CMK (cell line): Measurements from ENCODE around the gene HTR2C.
"Not testable (repeated sequence)": the region's sequence is repeated elsewhere in the genome, so short reads cannot be mapped to it uniquely, and the experiment has no call there.

Experiments
- DNase-seq: peaks from one replicate; pipeline ENCODE4 v3.0.0-alpha.2; 2010; ENCODE audit warnings: low read depth

The HTR2C gene

GRCh38 chrX:114712466-114712865 is 128.6 kb downstream of the HTR2C start:
- no peak for DNase-seq

- DNase-seq = no peak
These were observed 131.2 kb downstream of the HTR2C start for GRCh38 chrX:114715096-114715495.

- DNase-seq = no peak
These were observed 134.0 kb downstream of the HTR2C start for GRCh38 chrX:114717921-114718320.

- no peak for DNase-seq
These were observed 182.7 kb downstream of the HTR2C start for GRCh38 chrX:114766541-114766940.

GRCh38 chrX:114774691-114775090 is 190.8 kb downstream of the HTR2C start:
- DNase-seq = no peak

- DNase-seq = no peak
These were observed 199.0 kb downstream of the HTR2C start for GRCh38 chrX:114782925-114783324.

- DNase-seq = no peak
These were observed 203.2 kb downstream of the HTR2C start for GRCh38 chrX:114787061-114787460.

- DNase-seq = no peak
These were observed 213.6 kb downstream of the HTR2C start for GRCh38 chrX:114797494-114797893.

GRCh38 chrX:114798907-114799306 is 215.0 kb downstream of the HTR2C start:
- no peak for DNase-seq

- no peak for DNase-seq
These were observed 216.8 kb downstream of the HTR2C start for GRCh38 chrX:114800719-114801118.

GRCh38 chrX:114819509-114819908 is 235.6 kb downstream of the HTR2C start:
- DNase-seq = no peak

GRCh38 chrX:114841051-114841450 is 257.2 kb downstream of the HTR2C start:
- DNase-seq = no peak

GRCh38 chrX:114842181-114842580 is 258.3 kb downstream of the HTR2C start:
- no peak for DNase-seq

- no peak for DNase-seq
These were observed 305.6 kb downstream of the HTR2C start for GRCh38 chrX:114889481-114889880.

GRCh38 chrX:114903618-114904017 is 319.7 kb downstream of the HTR2C start:
- no peak for DNase-seq

- no peak for DNase-seq
These were observed 321.4 kb downstream of the HTR2C start for GRCh38 chrX:114905251-114905650.

GRCh38 chrX:114906984-114907510 is 323.2 kb downstream of the HTR2C start:
- no peak for DNase-seq

- no peak for DNase-seq
These were observed 340.5 kb downstream of the HTR2C start for GRCh38 chrX:114924423-114924822.

- DNase-seq = no peak
These were observed 341.0 kb downstream of the HTR2C start for GRCh38 chrX:114924856-114925255.

GRCh38 chrX:114930227-114930626 is 346.3 kb downstream of the HTR2C start:
- no peak for DNase-seq

- DNase-seq = no peak
These were observed 348.7 kb downstream of the HTR2C start for GRCh38 chrX:114932550-114932949.

GRCh38 chrX:114933291-114933690 is 349.4 kb downstream of the HTR2C start:
- DNase-seq = not testable (repeated sequence)

- DNase-seq = not testable (repeated sequence)
These were observed 353.2 kb downstream of the HTR2C start for GRCh38 chrX:114937090-114937489.

GRCh38 chrX:114952696-114953095 is 368.8 kb downstream of the HTR2C start:
- no peak for DNase-seq
